Heart left ventricle (tissue), 16 donors: ENCODE results near the gene GABARAPL2. TPM values are rescaled to one million over a fixed set of nuclear protein-coding genes. Genes with fewer than 3 reads are reported as not detected.

Source experiments
- ATAC-seq, 4 donors: fragments of 200-7000 bp; cut with Tn5 transposase; one replicate each; pipeline ENCODE4 v1.9.1; 2020 to 2022; ENCODE audit warnings: moderate library complexity in 4 of 4, mild to moderate bottlenecking in 3 of 4, moderate number of reproducible peaks in 1 of 4
- DNase-seq, 5 donors: peaks; one replicate each; pipeline ENCODE4 v3.0.0-alpha.2; 2020
- H3K27ac ChIP-seq, 12 donors: fragments of 200-600 bp; sonication (generic) in 4 of 12; one replicate each; pipeline versions ENCODE4 v1.5.0 to v1.8.0; 2016 to 2022; ENCODE audit warnings: mild to moderate bottlenecking in 2 of 12
- H3K27me3 ChIP-seq, 9 donors: fragments of 200-600 bp; sonication (generic) in 2 of 9; one replicate each; pipeline versions ENCODE4 v1.5.1 to v1.8.0; 2016 to 2022; ENCODE audit warnings: mild to moderate bottlenecking in 3 of 9
- H3K36me3 ChIP-seq, 9 donors: fragments of 200-600 bp; sonication (generic) in 2 of 9; one replicate each; pipeline versions ENCODE4 v1.5.0 to v1.8.0; 2018 to 2022; ENCODE audit warnings: mild to moderate bottlenecking in 2 of 9
- H3K4me1 ChIP-seq, 12 donors: fragments of 200-600 bp; sonication (generic) in 4 of 12; one replicate each; pipeline versions ENCODE4 v1.5.0 to v1.8.0; 2016 to 2022; ENCODE audit warnings: mild to moderate bottlenecking in 3 of 12
- H3K4me3 ChIP-seq, 12 donors: fragments of 200-600 bp; sonication (generic) in 4 of 12; one replicate each; pipeline versions ENCODE4 v1.5.0 to v1.8.0; 2017 to 2022; ENCODE audit warnings: mild to moderate bottlenecking in 9 of 12, moderate library complexity in 4 of 12
- H3K9me3 ChIP-seq, 12 donors: fragments of 200-600 bp; sonication (generic) in 4 of 12; one replicate each; pipeline versions ENCODE4 v1.5.0 to v1.8.0; 2016 to 2022; ENCODE audit warnings: mild to moderate bottlenecking in 1 of 12
- POLR2A ChIP-seq, 2 donors: fragments of 450-650 bp; IDR thresholded peaks; one replicate each; pipeline ENCODE4 v1.6.1; 2017; ENCODE audit warnings: antibody characterized with exemption in 2 of 2, mild to moderate bottlenecking in 2 of 2, moderate library complexity in 2 of 2
- WGBS, 4 donors: extraction: QIAGEN DNeasy Blood & Tissue Kit in 2 of 4; methylation state at CpG; one replicate each; pipeline versions ENCODE4 v1.1.5 to v1.1.7; 2013 to 2018; 5-methylcytosine and 5-hydroxymethylcytosine counted together
- intact Hi-C, 10 donors: fragments of 100-400 bp; cut with DNase I; formaldehyde crosslinking; loops; one replicate each; pipeline versions ENCODE4 v1.11.1 to v1.14.2; 2022
- polyA plus RNA-seq, 2 donors: library from polyadenylated mRNA; stranded (reverse); fragments of 200-250 nt; gene quantifications; one replicate each; pipeline ENCODE4 v1.2.3, GENCODE V29; 2013
- total RNA-seq, 9 donors: library from RNA; depleted of rRNA in 2 of 9; stranded (reverse); fragments of >200 nt in 2 of 9; fragmentation: NEBNext Ultra II Directional in 3 of 9; extraction: Animal tissue kit (Norgen Biotek cat#: 25700) in 3 of 9; gene quantifications; one replicate each; pipeline versions ENCODE4 v1.1.0 to v1.2.4, GENCODE V29; 2016 to 2023
- TF ChIP-seq, protein P1 (sequence below), 12 donors: fragments of 200-600 bp; sonication (generic) in 4 of 12; IDR thresholded peaks; one replicate each; pipeline versions ENCODE4 v1.5.0 to v1.8.0; 2018 to 2022; ENCODE audit warnings: antibody characterized with exemption in 12 of 12, mild to moderate bottlenecking in 5 of 12
- donor health status: ischemic (EF 13 %, LVEDD 7.1; RV severe dilation, severe dysfunction).
- donor health status: healthy with polysubstance abuse.
- donor health status: DM: no; HTN: yes; CAD: no.
- donor health status: DM: no; HTN: no; CAD: no.
- donor health status: ischemic (EF 25% LVEDD 6.9; RV normal size, moderate dysfunction).
- donor health status: ischemic (EF 25% LVEDD 5.7; RV mildly dilated, moderate dysfunction).
- donor health status: healthy.
- donor health status: DM: yes; HTN: yes; CAD: no.
- donor health status: ischemic (EF 35%, LVEDD 5.7; RV mildly dilated, moderate dysfunction).
- donor health status: nonischemic (EF 11% LVEDD 7.7; RV severe dilation, severe dysfunction).
- donor health status: DM: yes; HTN: yes; CAD: no.
- donor health status: PGD.
- donor health status: ischemic (EF 29% LVEDD 5.4; RV normal size, mild dysfunction).
- donor health status: nonischemic (EF 23%, LVEDD 6.1; RV moderate dilation, normal function).

The GABARAPL2 gene
- total and polyA plus RNA-seq, 11 donors = 141 to 256 (median 210) TPM

GRCh38 chr16:75567911-75568310 lies 1.7 kb downstream of the GABARAPL2 start:
- Histone ChIP-seq H3K27me3 (no peaks in the 10 kb centered on the region), H3K27ac (peak overlapping the region in 6 of 12 donors; percentile 17 to 95 (median 86)), H3K4me3 (peak overlapping the region in 8 of 12 donors; percentile 83 to 100 (median 90)), H3K36me3 (peaks cover 0 to 57% (median 53%) of the 10 kb centered on the region in 9 donors), H3K9me3 (no peaks in the 10 kb centered on the region), H3K4me1 (peaks cover 3 to 72% (median 63%) of the 10 kb centered on the region in 12 donors)
- ATAC-seq (no peak), DNase-seq (no peak)
- 73 to 82% (median 77%) methylated on average over 4 of the region's 4 CpGs for WGBS, 4 donors
- intact Hi-C loops = loop anchor here in 5 of 10 donors (5.0 to 10.0 kb wide), 2 partner anchors 54 to 57 kb away; partner anchors contain the start of gene ADAT1 (in 5 of the 5)
- TF ChIP-seq, protein P1, sequence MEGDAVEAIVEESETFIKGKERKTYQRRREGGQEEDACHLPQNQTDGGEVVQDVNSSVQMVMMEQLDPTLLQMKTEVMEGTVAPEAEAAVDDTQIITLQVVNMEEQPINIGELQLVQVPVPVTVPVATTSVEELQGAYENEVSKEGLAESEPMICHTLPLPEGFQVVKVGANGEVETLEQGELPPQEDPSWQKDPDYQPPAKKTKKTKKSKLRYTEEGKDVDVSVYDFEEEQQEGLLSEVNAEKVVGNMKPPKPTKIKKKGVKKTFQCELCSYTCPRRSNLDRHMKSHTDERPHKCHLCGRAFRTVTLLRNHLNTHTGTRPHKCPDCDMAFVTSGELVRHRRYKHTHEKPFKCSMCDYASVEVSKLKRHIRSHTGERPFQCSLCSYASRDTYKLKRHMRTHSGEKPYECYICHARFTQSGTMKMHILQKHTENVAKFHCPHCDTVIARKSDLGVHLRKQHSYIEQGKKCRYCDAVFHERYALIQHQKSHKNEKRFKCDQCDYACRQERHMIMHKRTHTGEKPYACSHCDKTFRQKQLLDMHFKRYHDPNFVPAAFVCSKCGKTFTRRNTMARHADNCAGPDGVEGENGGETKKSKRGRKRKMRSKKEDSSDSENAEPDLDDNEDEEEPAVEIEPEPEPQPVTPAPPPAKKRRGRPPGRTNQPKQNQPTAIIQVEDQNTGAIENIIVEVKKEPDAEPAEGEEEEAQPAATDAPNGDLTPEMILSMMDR (IDR thresholded peaks at IDR 0.05) = no peak
- no peak for TF ChIP-seq POLR2A (IDR thresholded peaks at IDR 0.05)

GRCh38 chr16:75570396-75571065 lies 4.4 kb downstream of the GABARAPL2 start:
- no peak for ATAC-seq
- peaks cover 7 to 79% (median 69%) of the 10 kb centered on the region in 12 donors for H3K4me1 ChIP-seq

GRCh38 chr16:75572864-75573542 lies 6.8 kb downstream of the GABARAPL2 start:
- no peak for DNase-seq
- peaks cover 7 to 77% (median 58%) of the 10 kb centered on the region in 12 donors for H3K4me1 ChIP-seq
- H3K36me3 ChIP-seq = peaks cover 0 to 100% (median 98%) of the 10 kb centered on the region in 9 donors
- H3K27ac ChIP-seq = peak overlapping the region in 1 of 12 donors; percentile 3
- no peaks in the 10 kb centered on the region for H3K9me3 ChIP-seq
- 65 to 71% (median 68%) methylated on average over 3 of the region's 3 CpGs for WGBS, 4 donors
- H3K4me3 ChIP-seq = no peak overlapping the region
- no peak for TF ChIP-seq POLR2A (IDR thresholded peaks at IDR 0.05)
- TF ChIP-seq, protein P1 (IDR thresholded peaks at IDR 0.05) = no peak
- ATAC-seq = no peak
- H3K27me3 ChIP-seq = no peaks in the 10 kb centered on the region
- intact Hi-C loops = loop anchor here in 1 of 10 donors (5.0 kb wide), 1 partner anchor 49 kb away; the partner anchor contains the start of gene ADAT1

More at GRCh38 chr16:75570396-75571065, 4.4 kb downstream of the GABARAPL2 start:
- intact Hi-C loops = loop anchor here in 1 of 10 donors (5.0 kb wide), 1 partner anchor 52 kb away; the partner anchor contains the start of gene ADAT1
- peak overlapping the region in 1 of 12 donors; percentile 11 for H3K4me3 ChIP-seq
- no peak for DNase-seq
- no peaks in the 10 kb centered on the region for H3K9me3 ChIP-seq
- H3K27ac ChIP-seq = peak overlapping the region in 10 of 12 donors; percentile 7 to 95 (median 61)
- no peak for TF ChIP-seq POLR2A (IDR thresholded peaks at IDR 0.05)
- TF ChIP-seq, protein P1 (IDR thresholded peaks at IDR 0.05) = no peak
- H3K36me3 ChIP-seq = peaks cover 0 to 83% (median 79%) of the 10 kb centered on the region in 9 donors
- H3K27me3 ChIP-seq = no peaks in the 10 kb centered on the region
- 39 to 52% (median 43%) methylated on average over 5 of the region's 5 CpGs for WGBS, 4 donors

DNA sequence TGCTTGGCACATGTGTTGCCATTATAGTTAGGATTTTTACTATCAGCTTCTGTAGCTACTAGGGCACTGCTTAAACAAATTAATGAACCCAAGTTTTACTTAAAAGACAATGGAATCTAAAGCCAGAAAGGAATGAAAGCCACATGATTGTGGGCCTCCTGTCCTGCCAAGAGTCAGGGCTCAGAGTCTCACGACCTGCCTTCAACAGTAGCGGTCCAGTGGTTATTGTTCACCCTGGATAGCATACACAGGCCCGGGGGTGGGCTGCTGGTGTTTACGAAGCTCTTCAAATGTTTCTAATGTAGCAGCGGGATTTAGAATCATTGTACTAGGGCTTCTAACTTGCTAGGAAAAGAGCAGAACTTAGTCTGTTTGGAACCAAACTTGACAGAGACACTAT lies 7.8 kb downstream of the GABARAPL2 start:
- H3K9me3 ChIP-seq = no peaks in the 10 kb centered on the region
- peaks cover 0 to 100% (median 98%) of the 10 kb centered on the region in 9 donors for H3K36me3 ChIP-seq
- ATAC-seq (no peak), DNase-seq (no peak)
- peaks cover 7 to 75% (median 49%) of the 10 kb centered on the region in 12 donors for H3K4me1 ChIP-seq
- WGBS, 4 donors = 80 to 83% (median 81%) methylated on average over 5 of the region's 5 CpGs
- H3K27ac ChIP-seq = peak overlapping the region in 1 of 12 donors; percentile 11
- TF ChIP-seq, protein P1 (IDR thresholded peaks at IDR 0.05) = no peak
- TF ChIP-seq POLR2A (IDR thresholded peaks at IDR 0.05) = no peak
- intact Hi-C loops = loop anchor here in 1 of 10 donors (5.0 kb wide), 1 partner anchor 48 kb away; the partner anchor contains the start of gene ADAT1
- no peak overlapping the region for H3K4me3 ChIP-seq
- H3K27me3 ChIP-seq = no peaks in the 10 kb centered on the region
